Activated CD4-positive, CD25-positive, alpha-beta regulatory T cell treated with anti-CD3 and anti-CD28 coated beads, Interleukin-2, amount 50 U/mL, for 24 hours (primary cell): ENCODE results near the gene SRGAP1.
"Not testable (repeated sequence)": the region's sequence is repeated elsewhere in the genome, so short reads cannot be mapped to it uniquely, and the experiment has no call there.

Experiments used
- ATAC-seq, 2 donors: fragments of 150-1000 bp; cut with Tn5 transposase; one replicate each; pipeline ENCODE4 v1.10.0; 2021; ENCODE audit warnings: mild to moderate bottlenecking in 1 of 2, moderate library complexity in 1 of 2

SRGAP1 gene

DNA sequence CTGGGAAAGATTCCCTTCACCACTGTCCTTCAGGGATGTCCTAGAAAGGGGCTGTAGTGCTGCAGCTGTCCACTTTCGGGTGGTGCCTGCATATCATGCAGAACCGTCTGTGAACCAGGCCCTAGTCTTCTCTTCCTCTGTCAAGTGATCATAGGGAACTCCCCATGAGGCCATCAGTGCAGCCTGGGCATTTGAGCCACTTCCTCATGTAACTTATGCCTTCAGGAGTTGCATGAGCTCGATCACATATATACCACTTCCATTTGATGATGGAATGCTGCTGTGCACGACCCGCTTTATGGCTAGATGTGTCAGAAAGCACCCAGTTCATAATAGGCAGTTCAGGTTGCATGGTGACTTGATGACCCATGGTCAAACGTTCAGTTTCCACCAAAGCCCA lies 287.0 kb downstream of the SRGAP1 start:
- ATAC-seq, result not testable (repeated sequence)

DNA sequence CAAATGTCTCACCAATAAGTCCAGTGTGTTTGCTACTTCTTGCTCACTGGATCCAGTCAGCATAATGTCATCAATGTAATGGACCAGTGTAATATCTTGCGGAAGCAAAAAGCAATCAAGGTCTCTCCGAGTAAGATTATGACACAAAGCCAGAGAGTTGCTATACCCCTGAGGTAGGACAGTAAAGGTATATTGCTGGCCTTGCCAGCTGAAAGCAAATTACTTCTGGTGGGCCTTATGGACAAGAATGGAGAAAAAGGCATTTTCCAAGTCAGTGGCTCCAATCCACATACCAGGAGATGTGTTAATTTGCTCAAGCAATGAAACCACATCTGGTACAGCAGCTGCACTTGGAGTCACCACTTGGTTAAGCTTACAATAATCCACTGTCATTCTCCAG lies 288.2 kb downstream of the SRGAP1 start:
- not testable (repeated sequence) for ATAC-seq

DNA sequence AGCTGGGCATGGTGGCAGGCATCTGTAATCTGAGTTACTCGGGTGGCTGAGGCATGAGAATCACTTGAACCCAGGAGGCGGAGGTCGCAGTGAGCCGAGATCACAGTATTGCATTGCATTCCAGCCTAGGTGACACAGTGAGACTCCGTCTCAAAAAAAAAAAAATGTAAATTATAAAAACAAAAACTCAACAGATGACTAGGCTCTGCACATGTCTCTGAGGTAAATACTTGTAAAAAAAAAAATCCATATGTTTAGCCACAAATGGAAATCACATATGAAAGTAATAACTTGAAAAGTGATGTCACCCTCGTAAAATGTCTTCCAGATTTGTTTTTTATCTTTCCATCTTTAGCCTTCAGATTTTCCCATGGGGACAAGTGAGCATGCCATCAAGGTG lies 292.6 kb downstream of the SRGAP1 start:
- ATAC-seq, result no peak

DNA sequence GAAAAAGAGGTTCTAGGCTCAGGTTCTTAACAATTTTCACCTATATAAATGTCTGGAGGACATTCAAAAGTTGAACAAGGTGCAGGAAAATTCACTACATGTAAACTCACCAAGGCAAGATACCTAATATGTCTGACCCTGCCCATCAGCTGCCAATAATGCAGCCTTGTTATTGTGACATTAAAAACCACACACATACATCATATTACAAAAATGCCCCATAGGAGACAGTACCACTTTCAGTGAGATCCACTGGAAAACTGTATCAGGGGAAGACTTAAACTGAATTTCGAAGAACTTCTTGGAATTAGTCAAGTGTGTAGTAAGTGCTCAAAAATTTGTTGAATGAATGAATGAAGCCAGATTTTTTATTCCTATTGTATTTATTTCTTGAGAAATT lies 294.5 kb downstream of the SRGAP1 start:
- no peak for ATAC-seq

DNA sequence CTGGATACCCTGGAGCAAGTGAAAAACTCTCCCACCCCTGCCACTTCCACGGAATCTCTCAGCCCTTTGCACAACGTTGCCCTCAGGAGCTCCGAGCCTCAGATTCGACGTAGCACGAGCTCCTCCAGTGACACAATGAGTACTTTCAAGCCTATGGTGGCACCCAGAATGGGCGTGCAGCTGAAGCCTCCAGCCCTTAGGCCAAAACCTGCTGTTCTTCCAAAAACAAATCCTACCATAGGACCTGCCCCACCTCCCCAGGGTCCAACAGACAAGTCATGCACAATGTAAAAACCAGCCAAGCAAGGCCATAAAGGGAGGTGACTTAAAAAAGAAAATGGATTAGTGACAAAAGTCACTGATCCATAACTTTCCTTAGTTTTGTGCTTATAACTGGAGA lies 297.9 kb downstream of the SRGAP1 start:
- ATAC-seq, result no peak

DNA sequence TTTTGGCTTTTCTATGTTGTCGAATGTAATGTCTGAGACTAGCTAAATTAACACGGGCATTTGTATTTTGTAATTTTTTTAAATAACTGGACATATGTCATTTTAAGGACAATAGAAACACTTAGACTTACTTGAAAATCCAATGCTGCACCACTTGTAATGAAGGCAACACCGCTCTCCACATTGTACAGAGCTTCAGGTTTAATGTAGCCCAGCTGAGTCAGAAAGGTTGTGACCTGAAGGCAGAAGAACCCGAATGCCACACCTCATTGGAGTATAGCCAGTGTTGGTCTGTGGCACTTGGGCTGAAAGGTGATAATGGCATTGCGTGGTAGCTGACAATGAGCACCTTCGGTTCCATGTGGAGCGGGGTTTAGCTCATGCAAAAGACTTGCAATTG lies 298.3 kb downstream of the SRGAP1 start:
- ATAC-seq, result no peak

DNA sequence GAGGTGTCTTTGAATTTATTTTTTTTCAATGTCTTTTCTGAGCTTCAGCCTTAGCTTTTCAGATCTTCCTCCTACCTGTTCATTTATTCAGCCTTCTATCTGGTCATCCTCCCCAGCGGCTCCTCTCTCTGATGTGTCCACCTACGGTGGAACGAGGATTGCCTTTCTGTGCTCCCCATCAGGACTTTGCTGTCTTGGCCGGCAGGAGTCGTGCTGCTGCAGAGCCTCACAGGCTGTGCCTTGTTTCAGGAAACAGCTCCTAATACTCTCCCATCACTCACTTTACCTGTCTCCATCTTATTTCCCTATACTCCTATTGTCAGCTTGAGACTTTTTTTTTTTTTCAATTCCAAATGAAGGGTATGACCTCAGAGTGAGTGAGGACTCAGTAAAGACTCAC lies 300.7 kb downstream of the SRGAP1 start:
- ATAC-seq, result no peak

DNA sequence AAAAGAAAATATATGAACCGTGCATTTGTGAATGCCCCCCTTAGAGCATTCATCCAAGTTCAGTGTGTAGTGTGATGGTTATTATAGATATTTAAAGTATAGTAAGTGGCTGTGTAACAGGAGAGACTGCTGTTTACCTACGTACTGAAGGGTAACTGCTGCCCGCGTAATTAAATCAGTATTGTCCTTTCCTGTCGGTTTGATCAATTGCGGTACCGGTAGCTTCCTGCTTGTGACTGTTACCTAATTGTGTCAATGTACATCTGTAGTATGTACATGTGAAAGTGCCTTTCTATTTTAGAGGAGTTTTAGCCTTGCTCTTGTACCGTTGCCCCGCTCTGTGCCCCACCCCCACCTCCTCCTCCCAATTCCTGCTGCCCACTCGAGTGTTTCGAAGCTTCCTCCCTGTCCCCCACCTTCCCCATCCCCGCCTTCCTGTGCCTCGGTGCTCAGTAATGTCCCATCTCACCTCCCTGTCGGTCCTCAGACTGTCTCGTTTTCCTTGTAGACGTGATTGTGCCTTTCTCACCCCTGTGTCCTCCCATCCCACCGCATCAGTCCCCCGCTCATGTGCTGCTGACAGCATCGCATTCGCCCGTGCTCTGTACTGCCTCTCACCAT lies 302.6 kb downstream of the SRGAP1 start:
- ATAC-seq, result no peak

DNA sequence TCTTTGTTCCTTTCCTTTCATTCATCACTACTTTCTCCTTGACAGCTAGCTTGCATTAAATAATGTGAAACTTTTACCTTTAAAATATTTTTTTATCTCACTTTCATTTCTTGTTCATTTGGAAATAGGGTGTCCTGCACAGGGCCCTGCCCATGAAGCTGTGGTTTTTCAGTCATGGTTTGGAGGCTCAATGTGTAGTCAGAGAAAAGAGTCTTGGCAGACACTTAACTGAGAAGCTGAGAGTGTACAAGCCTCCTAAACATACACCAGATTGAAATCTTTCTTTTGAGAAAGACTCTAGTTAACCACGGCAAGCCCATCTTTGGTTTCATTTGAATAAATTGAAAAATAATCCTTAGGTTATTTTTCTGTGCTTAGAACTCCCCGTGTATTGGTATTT lies 303.4 kb downstream of the SRGAP1 start:
- no peak for ATAC-seq

DNA sequence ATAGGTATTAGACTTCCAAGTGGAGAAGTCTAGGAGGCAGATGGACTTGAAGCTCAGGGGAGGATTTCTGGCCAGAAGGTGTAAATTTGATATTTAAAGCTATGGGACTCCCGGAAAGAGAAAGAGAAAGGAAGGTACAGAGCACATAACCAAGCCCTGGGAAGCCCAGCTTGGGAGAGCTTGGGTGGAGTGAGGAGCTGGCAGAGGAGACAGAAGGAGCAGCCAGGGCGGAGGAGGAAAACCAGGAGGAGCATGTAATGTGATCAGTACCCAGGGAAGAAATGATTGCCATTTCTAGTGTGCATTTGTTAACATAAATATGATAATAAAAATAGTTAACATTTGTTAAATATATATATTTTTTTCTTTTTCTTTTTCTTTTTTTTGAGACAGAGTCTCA lies 310.2 kb downstream of the SRGAP1 start:
- no peak for ATAC-seq

DNA sequence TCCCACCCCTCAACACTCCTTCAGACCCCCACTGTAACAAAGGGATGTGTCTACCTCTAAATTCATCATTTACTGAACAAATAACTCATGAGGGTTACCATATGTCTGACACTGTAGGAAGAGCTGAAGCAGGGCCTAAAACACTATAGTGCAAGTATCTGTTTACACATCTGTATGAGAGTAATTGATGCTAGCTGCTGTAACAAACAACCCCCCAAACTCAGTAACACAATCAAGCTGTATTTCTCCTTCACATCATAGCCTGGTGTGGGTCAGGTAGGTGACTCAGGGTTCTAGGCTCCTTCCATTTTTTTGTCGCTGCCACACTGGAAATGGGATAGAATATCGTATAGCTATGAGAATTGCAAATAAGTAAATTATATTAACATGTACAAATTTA lies 312.6 kb downstream of the SRGAP1 start:
- no peak for ATAC-seq

DNA sequence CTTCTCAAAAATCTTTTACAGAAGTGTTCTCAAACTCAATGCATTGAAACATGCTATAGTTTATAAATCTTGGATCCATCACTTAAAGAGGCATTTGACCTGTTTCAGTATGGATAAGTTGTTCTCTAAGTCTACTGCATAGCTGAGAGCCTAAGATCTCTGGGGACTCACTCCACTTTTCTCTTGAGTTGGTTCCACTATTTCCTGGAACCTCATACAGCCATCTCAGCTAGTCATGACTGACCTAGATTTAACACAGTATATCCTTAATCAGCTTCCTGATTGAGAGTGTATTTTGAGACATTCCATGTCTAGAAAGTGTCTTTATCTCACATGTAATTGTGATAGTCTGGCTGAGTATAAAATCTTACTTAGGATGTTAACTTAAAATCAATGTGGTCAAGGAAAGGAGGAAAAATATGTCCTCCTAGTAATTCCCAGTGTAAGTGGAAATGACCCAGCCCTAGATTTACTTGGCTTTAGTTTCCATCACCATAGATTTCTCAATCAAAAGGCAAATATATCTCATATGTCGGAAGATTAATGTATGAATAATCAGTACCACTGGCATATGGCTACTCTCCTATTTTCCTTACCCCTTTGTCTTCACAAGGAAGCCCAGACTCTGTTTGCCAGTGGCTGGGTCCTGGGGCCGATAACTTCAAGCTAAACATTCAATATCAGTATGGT lies 315.7 kb downstream of the SRGAP1 start:
- ATAC-seq, result no peak

DNA sequence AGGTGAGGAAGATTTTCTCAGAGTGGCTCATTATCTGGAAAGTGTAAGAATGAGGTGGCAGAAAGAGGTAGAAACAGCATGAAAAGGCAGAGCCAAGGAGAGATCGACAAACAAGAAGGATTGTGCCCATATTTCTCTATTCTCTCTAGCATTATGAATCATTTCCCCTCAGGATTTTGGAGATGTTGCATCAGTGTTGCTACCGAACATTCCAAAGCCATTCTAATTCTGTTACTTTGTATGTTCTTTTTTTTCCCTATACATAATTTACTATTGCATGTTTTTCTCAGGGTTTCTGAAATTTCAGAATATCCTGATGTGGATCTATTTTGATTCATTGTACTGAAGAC lies 316.2 kb downstream of the SRGAP1 start:
- no peak for ATAC-seq

DNA sequence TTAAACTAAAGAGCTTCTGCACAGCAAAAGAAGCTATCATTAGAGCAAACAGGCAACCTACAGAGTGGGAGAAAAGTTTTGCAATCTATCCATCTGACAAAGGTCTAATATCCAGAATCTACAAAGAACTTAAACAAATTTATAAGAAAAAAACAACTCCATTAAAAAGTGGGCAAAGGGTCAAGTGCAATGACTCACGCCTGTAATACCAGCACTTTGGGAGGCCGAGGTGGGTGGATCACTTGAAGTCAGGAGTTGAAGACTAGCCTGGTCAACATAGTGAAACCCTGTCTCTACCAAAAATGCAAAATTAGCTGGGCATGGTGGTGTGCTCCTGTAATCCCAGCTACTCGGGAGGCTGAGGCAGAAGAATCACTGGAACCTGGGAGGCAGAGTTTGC lies 322.1 kb downstream of the SRGAP1 start:
- not testable (repeated sequence) for ATAC-seq

DNA sequence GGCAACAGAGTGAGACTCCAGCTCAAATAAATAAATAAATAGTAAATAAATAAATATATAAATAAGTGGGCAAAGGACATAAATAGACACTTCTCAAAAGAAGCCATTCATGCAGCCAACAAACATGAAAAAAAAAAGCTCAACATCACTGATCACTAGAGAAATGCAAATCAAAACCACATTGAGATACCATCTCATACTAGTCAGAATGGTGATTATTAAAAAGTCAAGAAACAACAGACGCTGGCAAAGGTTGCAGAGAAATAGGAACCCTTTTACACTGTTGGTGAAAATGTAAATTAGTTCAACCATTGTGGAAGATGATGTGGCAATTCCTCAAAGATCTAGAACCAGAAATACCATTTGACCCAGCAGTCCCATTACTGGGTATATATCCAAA lies 322.5 kb downstream of the SRGAP1 start:
- not testable (repeated sequence) for ATAC-seq

DNA sequence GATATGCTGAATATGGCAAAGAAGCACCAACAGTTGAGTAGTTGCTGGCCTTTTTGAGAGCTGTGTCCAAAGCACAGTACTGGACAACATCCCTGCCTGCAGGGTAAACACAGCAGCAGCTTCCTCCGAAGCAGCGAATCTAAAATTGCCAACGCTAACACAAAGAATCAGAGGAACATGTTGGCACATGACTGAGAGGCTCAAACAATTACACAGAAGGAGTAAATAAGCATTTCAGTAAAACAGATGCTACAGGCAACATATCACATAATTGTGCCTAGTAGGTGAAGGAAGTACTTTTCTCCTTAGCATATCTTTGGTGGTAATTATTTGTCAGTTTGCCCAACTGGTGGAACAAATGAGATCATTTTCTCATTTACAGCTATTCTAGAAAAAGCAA lies 325.5 kb downstream of the SRGAP1 start:
- no peak for ATAC-seq

DNA sequence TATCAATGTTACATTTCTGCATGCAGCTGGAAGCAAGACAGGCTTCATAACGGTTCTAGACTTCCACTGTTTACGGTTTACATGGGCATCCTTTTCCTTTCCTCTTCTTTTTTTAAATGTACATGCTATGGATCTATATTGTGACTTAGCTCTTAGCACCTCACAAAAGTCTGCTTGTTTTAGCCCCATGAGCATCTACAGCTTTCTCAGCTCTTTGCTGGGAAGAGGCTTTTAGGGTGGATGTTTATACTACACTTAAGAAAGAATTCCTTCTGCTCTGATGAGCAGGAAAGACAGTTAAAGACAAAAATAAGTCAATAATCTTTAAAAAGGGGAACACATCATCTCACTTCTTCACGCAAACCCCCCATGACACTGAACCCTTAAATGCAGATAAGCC lies 326.2 kb downstream of the SRGAP1 start:
- ATAC-seq, result no peak

DNA sequence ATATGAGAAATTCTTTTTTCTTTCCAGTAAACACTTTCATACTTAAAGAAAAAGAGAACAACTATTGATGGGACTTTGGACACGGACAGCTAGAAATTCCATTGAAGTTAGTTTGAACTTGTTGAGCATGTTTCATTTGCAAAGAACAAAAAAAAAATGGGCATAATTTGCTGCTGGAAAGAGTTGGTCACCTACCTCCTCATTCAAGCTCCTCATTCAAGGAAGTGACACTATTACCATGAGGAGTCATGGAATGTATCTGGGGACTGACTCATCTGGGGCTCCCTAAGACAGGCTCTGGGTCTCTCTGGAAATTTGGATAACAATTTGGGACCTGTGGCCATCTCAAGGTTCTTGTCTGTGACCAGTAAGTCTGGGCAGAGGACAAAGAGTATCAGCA lies 327.2 kb downstream of the SRGAP1 start:
- ATAC-seq, result no peak

DNA sequence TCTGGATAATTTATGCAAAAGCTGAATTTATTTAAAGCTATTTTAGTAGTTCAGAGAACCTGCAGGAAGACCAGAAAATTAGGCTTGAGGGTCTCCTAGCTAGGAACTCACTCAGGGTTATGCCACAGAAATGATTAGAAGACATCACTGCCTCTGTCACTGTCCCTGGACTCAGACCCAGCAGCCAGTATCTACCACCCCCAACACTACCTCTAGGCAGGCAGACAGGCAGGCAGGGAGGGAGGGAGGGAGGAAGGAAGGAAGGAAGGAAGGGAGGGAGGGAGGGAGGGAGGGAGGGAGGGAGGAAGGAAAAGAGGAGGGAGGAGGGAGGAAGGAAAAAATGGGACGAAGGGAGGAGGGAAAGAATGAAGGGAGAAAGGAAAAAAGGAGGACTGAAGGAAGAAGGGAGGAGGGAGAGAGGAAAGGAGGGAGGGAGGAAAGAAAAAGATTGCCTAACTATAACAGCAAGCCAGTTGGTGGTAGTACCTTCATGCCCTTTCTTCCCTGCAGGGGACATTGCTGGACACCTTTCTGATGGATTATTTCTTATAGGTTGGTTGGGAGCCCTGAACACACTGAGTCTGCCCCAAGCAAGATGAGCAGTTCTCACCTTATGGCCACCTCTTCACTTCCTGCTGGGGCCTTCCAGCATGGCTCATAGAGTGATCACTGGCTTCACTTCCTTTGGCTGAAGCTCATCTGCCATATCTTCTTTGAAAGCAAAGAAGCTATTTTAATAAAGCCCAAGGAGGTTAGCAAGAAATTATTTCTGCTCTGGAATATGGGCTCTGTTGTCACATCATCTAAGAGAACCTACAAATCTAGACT lies 327.9 kb downstream of the SRGAP1 start:
- ATAC-seq, result no peak

DNA sequence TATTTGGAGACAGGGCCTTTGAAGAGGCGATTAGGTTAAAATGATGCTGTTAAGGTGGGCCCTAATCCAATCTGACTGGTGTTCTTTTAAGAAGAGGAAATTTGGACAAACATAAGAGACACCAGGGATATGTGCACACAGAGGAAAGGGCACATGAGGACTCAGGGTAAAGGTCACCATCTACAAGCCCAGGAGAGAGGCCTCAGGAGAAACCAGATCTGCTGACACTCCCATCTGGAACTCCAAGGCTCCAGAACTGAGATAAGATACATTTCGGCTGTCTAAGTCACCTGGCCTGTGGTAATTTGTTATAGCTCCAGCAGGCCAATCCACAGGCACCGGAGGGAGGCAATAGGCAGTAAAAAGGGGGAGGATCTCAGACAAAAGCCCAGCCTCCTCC lies 329.0 kb downstream of the SRGAP1 start:
- ATAC-seq, result no peak

DNA sequence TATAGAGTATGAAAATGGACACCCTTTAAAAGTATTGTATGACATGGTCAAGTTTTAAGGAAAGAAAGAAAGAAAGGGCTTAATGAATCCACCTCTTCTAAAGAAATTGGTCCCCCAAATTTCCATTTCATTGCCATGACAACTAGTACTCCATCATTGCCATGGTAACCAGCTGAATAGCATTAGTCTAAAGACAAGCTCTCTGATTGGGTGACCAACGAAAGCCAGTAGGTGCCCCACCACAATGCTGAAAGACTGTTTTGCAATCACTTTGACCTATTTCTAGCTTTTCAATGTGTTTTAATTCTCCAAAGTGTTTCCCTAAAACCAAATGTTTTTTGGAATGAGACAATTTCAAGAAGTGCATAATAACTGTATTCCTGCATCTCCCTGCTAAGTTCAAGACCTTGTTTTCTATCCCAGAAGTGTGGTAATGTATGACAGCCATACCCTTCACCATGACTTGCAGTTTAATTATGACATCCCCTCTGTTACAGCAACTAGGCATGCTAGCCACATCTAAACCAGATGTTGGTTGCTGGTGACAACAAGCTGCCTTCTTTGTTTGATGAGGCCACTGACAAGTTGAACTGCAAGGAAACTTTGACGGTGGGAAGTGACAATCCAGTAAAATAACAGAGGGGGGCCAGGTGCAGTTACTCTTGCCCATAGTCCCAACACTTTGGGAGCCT lies 330.9 kb downstream of the SRGAP1 start:
- ATAC-seq, result no peak

DNA sequence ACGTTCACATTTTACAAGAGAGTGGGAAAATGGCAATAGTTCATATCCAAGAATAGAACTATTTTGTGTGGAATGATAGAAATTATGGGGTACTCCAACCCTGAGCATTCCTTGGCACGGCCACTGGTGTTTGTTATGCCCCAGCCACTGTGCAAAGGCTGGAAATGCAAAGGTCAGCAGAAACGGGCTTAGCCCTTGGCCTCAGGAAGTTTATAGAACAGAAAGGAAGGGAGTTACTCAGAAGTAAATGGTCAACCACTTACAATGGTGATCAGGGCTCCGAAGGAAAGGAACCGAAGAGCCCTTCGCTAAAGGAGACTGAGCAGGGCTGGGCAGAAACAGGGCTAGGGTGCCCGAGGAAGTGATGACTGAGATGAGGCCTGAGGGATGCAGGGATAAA lies 332.5 kb downstream of the SRGAP1 start:
- ATAC-seq, result no peak

DNA sequence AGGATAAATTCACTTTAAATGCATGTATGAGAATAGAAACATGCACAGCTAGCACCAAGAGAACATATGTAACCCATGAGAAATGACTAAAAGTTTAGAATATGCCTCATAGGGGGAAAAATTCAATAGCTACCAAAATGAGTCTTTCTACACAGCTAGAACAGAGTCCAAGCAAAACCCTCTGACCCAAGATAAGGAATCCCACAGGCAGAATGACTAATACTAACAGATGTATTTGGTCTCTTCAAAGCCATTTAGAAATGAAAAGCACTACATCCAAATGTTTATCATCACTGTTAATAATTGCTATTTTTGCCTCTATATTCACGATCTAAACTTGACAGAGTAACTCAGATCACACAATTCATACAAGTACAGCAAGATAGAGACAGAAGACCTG lies 333.6 kb downstream of the SRGAP1 start:
- no peak for ATAC-seq

DNA sequence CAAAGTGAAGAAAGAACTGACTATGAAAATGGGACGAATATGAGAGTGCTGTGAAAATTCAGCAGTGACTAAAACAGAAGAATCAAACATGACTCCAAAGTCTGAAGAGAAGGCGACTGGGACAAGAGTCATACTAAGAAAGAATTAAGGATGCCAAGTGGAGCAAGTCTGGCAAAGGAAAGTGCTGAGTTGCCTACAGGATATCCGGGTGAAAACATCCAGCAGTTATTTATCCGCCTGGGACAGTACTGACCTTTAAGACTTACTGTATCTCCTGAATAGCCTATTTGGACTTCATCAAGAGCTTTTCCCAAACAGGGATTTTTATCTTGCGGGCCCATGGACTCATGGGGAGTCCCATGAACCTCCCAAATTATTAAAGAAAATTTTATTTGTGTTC lies 336.5 kb downstream of the SRGAP1 start:
- ATAC-seq, result no peak
